Activated CD4-positive, alpha-beta T cell treated with anti-CD3 and anti-CD28 coated beads, Interleukin-2, amount 50 U/mL, for 16 hours (primary cell): ENCODE results near the gene LRPPRC.

Experiments used
- DNase-seq: peaks from one replicate; pipeline ENCODE4 v3.0.0-alpha.2; 2020

The LRPPRC gene

DNA sequence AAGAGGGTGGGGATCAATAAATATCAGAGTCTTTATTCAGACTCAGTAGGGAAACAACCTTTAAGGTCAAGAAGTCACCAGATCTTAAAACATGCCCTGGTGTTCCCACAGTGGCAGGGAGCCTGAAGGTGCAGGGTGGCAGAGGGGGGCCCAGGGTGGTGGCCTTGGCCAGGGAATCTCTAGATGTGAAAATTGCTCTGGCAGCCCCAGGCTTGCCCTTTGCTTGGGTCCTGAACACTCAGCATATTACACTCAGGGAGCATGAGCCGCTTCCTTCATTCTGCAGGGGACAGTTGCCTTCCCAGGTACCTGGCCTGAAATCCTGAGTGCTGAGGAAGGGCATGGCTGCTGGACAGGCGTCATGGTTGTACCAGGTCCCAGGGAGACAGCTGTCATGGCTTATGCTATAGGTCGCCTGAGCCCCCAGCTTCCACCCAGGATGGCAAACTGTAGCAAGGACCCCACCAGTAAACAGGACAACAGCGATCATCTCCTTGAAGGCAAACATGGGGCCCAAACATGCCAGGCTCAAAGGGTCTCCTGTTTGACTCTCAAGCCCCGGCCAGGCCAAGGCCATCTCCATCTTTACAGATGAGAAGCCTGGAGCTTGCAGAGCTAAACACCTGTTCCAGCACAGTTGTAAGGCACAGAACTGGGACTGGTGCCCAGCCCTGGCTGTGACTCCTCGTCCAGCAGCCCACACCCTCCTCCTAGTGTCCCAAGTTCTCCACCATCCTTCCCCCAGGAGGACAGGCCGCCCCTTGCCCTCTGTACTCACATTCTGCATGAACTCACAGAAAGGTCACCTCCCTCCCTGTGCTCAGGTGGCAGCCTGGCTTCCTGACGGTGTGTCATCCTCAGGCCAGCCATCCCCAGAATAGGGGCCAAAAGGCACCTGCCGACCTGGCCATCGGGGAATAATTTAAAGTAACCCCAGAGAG, 142.4 kb downstream of the LRPPRC start:
- no peak for DNase-seq

- no peak for DNase-seq
Measured at GRCh38 chr2:43852196-43852730, 143.5 kb downstream of the LRPPRC start.

DNA sequence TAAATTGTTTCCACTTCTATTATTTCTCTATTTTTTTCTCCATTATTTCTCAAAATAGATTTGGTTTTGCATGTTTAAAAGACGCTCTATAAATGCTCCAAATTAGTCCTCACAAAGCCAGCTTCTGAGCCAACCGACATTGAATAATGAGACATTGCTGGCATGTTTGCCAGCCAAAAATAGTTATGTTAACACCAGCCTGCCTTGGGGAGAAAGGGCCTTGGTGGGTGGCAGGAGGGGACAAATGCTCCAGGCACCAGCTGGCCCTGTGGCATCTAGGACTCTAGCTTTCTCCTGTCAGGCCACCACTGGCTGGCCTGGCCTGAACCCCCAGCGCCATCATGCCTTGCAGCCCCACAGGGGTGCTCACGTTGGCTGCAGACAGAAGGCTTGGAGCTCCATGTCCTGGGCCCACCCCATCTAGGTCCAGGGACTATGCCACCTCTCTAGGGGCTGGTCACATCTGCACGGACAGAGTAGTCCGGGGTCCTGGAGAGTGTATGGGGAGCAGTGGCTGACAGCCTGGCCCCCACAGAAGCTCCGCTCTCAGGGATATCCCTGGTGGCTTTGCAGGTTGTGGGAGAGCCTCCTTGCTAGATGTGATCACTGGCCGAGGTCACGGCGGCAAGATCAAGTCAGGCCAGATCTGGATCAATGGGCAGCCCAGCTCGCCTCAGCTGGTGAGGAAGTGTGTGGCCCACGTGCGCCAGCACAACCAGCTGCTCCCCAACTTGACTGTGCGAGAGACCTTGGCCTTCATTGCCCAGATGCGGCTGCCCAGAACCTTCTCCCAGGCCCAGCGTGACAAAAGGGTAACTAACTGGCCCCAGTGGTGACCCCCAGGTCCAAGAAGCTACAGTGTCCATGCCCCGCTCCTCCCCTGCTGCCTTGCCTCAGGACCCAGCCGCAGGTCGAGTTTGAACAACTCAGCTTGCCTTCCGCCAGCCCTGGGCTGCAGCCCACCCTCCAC, 144.5 kb downstream of the LRPPRC start:
- DNase-seq = no peak

GRCh38 chr2:43848214-43848613, 147.6 kb downstream of the LRPPRC start:
- DNase-seq = no peak

- no peak for DNase-seq
Measured at GRCh38 chr2:43846140-43846793, 149.5 kb downstream of the LRPPRC start.

DNA sequence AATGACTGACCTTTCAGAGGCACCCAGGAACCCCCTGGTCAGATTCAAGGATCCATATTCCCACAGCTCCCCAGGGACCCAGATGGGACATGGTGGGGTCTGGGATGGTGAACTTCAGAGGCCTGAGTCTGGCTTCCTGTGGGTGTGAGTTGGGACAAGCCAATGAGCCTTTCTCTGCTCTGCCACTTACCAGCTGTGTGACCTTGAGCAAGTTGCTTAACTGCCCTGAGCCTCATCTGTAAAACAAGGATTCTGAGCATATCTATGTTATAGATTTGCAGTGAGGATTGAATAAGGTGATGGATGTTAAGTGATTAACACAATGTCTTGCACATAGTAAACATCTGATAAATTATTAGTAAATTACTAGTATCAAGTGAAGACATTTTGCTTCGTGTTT, 150.6 kb downstream of the LRPPRC start:
- no peak for DNase-seq

DNA sequence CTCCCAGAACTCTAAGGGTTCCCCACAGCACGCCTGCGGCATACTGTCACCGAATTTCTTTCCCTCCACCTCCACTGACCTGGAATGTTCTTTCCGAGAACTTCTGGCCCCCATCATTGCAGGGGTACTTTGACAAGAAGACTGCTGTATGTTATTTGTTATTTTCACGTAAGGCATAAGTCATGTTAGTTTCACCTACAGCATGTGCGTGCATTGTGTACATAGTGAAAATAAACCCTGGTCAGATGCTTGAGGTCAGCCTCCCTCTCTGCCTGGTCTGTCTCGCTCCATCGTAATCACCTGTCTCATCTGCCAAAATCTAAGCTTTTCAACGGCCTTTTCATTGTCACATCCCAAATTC, 152.9 kb downstream of the LRPPRC start:
- no peak for DNase-seq

- DNase-seq = no peak
Measured at GRCh38 chr2:43841949-43842865, 153.6 kb downstream of the LRPPRC start.

- no peak for DNase-seq
Measured at GRCh38 chr2:43840965-43841364, 154.8 kb downstream of the LRPPRC start.

DNA sequence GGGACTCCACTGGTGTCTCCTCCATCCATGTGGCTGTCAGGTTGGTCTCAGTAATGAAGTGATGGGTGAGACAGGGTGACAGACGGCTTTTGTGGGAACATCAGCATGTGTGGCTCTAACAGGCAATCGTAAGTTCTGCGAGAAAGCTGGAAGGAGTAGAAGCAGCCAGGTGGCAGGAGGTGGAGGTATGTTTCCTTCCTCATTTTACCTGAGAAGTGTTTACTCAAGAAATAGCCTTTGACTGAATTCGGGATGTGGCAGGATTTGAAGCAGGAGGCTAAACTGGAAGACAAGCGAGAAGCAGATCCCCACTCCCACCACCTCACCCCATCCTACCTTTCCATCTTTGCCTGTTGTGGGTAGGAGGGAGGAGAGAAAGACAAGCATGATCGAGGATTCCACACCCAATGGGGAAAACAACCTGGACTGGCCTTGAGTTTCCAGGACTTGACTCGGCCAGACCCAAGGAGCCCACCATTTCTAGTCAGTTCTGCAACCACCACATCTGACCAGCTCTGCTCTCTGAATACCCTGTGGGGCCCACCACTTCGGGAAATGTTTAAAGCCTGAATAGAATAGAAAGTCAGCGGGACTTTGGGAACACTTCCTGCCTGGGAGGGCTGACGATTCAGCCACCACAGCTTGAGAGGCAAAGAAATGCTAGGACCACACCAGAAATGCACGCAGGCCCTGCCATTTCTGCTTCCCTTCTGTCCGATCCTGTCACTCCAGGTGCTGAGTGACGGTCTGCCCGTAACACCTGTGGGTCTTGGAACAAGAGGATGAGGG, 155.8 kb downstream of the LRPPRC start:
- DNase-seq = no peak

DNA sequence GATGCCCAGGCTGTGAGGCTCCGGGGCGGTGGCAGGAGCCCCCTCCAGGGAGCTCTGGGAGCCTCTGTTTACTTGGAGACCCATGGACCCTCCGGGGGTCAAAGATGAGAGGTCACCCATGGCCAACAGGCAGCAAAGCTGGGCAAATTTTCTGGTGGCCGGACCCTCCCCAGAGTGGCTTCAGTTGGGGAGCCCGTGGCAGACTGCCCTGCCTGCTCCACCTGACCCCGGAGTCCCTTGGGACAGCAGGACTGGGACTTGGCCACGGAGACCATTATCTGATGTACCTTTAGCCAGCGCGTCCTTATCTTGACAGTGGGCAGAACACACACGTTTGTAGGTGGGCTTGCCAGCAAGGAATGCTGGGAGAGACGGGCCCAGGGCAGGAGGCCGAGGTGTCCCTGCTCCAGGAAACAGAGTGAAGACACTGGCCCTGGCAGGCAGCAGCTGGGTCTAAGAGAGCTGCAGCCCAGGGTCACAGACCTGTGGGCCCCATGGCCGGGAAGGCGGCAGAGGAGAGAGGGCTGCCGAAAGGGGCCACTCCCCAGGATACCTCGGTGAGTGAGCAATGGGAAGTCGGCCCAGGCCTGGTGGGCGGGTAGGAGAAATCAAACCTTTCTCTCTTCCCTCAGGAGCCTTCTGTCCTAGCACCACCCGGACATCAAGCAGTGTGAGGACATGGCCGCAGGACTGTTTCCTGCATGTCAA, 157.1 kb downstream of the LRPPRC start, which contains the start of the genes ABCG5 and ABCG8:
Gene ABCG5, minus strand, starts transcription at position 280 of the 708 bp plus-strand sequence. Its CDS starts 160 bp downstream, at position 120.
Gene ABCG8, plus strand, starts transcription at position 412 of the 708 bp plus-strand sequence. Its CDS starts 83 bp downstream, at position 495.
- no peak for DNase-seq

DNA sequence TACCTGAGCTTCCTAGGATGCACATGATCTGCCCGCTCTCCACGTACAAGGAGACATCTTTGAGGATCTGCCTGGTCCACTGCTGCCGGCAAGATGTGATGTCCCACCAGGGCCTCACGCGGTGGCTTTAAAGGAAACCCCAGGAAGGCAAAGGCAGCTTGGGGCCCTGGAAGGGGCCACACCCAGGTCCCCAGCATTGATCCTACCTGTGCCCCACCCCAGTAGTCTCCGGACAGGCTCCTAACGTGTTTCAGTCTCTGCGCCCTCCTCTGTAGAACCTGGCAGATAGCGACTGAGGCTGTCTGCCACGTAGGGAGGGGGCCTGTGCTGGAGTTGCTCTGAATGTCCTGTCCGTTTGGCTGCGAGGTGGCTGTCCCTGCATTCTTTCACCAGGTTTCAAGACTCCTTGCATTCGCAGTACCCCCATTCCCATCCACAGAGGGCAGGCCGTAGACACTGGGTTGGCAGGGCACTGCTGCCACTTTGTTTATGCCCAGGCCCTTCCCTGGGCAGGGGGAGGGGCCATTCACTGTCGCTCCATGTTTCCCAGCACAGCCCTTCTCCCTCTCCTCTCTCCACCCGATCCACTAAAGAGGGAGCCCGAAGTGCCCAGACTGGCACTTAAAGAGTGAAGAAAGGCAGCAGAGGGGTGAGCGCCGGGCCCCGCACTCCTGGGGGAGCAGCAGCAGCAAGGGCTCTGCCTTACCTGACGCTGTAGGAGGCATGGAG, 157.8 kb downstream of the LRPPRC start:
- DNase-seq = no peak

GRCh38 chr2:43837033-43837432, 158.8 kb downstream of the LRPPRC start:
- no peak for DNase-seq
